Activated T-cell treated with anti-CD3 and anti-CD28 coated beads, Interleukin-2, amount 50 U/mL, for 48 hours (primary cell): ENCODE data around the gene FAIM.

Experiments used
- DNase-seq, 2 experiments: peaks; one replicate each; pipeline ENCODE4 v3.0.0-alpha.2; 2020

Gene FAIM

GRCh38 chr3:138681463-138682220 is 73.1 kb downstream of the FAIM start:
- no peak for DNase-seq

GRCh38 chr3:138682648-138683047 is 74.1 kb downstream of the FAIM start:
- DNase-seq = no peak
